Smooth muscle cell (in vitro differentiated cells): ENCODE results near the gene RBMS3. TPM values are rescaled to one million over a fixed set of nuclear protein-coding genes. Genes with fewer than 3 reads are reported as not detected.

Experiments used
- DNase-seq: peaks from one replicate; lab custom pipeline; 2025; ENCODE audit not compliant: unreplicated experiment; lab: John Stamatoyannopoulos, UW
- H2AFZ ChIP-seq: fragments of 200-600 bp; sonication (generic); 2 replicates; pipeline ENCODE4 v1.6.0; 2016; ENCODE audit warnings: antibody characterized with exemption, low read depth, mild to moderate bottlenecking
- H3F3A ChIP-seq: fragments of 200-600 bp; sonication (generic); 2 replicates; pipeline ENCODE4 v1.6.0; 2017; ENCODE audit warnings: antibody characterized with exemption, low read depth
- H3K27ac ChIP-seq: fragments of 200-600 bp; sonication (generic); 2 replicates; pipeline ENCODE4 v1.5.1; 2016; ENCODE audit warnings: low read depth, mild to moderate bottlenecking
- H3K27me3 ChIP-seq: fragments of 200-600 bp; sonication (generic); 2 replicates; pipeline ENCODE4 v1.6.1; 2016; ENCODE audit warnings: low read depth, mild to moderate bottlenecking
- H3K36me3 ChIP-seq: fragments of 200-600 bp; sonication (generic); 2 replicates; pipeline ENCODE4 v1.5.1; 2016; ENCODE audit warnings: low read depth
- H3K4me1 ChIP-seq: fragments of 200-600 bp; sonication (generic); 2 replicates; pipeline ENCODE4 v1.5.1; 2016; ENCODE audit warnings: low read depth
- H3K4me2 ChIP-seq: fragments of 200-600 bp; sonication (generic); 2 replicates; pipeline ENCODE4 v1.6.0; 2016; ENCODE audit warnings: mild to moderate bottlenecking
- H3K4me3 ChIP-seq: fragments of 200-600 bp; sonication (generic); 2 replicates; pipeline ENCODE4 v1.5.1; 2016; ENCODE audit warnings: mild to moderate bottlenecking
- H3K79me2 ChIP-seq: fragments of 200-600 bp; sonication (generic); 2 replicates; pipeline ENCODE4 v1.6.0; 2016; ENCODE audit warnings: low read depth, mild to moderate bottlenecking
- H3K9ac ChIP-seq: fragments of 200-600 bp; sonication (generic); 2 replicates; pipeline ENCODE4 v1.6.0; 2016; ENCODE audit warnings: low read depth
- H3K9me3 ChIP-seq: fragments of 200-600 bp; sonication (generic); replicated peaks from 2 replicates; pipeline ENCODE4 v1.5.1; 2016; ENCODE audit warnings: low read depth
- H4K20me1 ChIP-seq: fragments of 200-600 bp; sonication (generic); 2 replicates; pipeline ENCODE4 v1.6.0; 2016; ENCODE audit warnings: low read depth
- CTCF ChIP-seq: fragments of 200-600 bp; sonication (generic); IDR thresholded peaks from 2 replicates; pipeline ENCODE4 v1.5.1; 2017; ENCODE audit warnings: borderline replicate concordance, mild to moderate bottlenecking, antibody characterized with exemption; ENCODE audit not compliant: insufficient read depth, poor library complexity, severe bottlenecking
- whole genome bisulfite sequencing: methylation state at CpG from one replicate; pipeline ENCODE4 v1.1.7; 2016; ENCODE audit warnings: low lambda C conversion rate; 5-methylcytosine and 5-hydroxymethylcytosine counted together
- polyA plus RNA-seq: library from polyadenylated mRNA; unstranded; fragments of >200 nt; fragmentation: Nextera tagmentation; extraction: Ambion mirVana; gene quantifications from 2 replicates; pipeline ENCODE4 v1.2.1, GENCODE V29; 2016
- total RNA-seq: library from RNA; depleted of rRNA; stranded (reverse); fragments of >200 nt; gene quantifications from 2 replicates; pipeline ENCODE4 v1.2.3, GENCODE V29; 2014

RBMS3 gene
- total and polyA plus RNA-seq, 2 experiments from 2014 or later = 42.9 to 50.6 TPM

- Histone ChIP-seq H3K27me3 (no peaks in the 10 kb centered on the region), H3K9me3 (no peaks in the 10 kb centered on the region), H3K79me2 (peaks cover 26% of the 10 kb centered on the region), H3K4me1 (peaks cover 49% of the 10 kb centered on the region), H3K9ac (no peak overlapping the region), H2AFZ (no peak overlapping the region), H3K4me3 (no peak overlapping the region), H4K20me1 (no peaks in the 10 kb centered on the region), H3K27ac (peak overlapping the region; percentile 96), H3K36me3 (peaks cover 8% of the 10 kb centered on the region), H3K4me2 (no peak overlapping the region), H3F3A (peaks cover 21% of the 10 kb centered on the region)
- TF ChIP-seq CTCF = no peak
- no peak for DNase-seq
- WGBS = 95% methylated on average over 2 of the region's 2 CpGs
Observed at GRCh38 chr3:29696311-29696710, 415.4 kb downstream of the RBMS3 start.

- 54% methylated on average over 2 of the region's 2 CpGs for WGBS
- Histone ChIP-seq H3K27ac (peak overlapping the region; percentile 89), H3K4me1 (peaks cover 43% of the 10 kb centered on the region), H4K20me1 (no peaks in the 10 kb centered on the region), H3K36me3 (peaks cover 13% of the 10 kb centered on the region), H3K4me2 (peak overlapping the region; percentile 63), H3K4me3 (no peak overlapping the region), H3K9ac (peak overlapping the region; percentile 33), H2AFZ (no peak overlapping the region), H3K9me3 (no peaks in the 10 kb centered on the region), H3K79me2 (peaks cover 14% of the 10 kb centered on the region), H3K27me3 (no peaks in the 10 kb centered on the region), H3F3A (peaks cover 18% of the 10 kb centered on the region)
- DNase-seq = no peak
- no peak for TF ChIP-seq CTCF
Observed at GRCh38 chr3:29697989-29698388, 417.1 kb downstream of the RBMS3 start.

- H3K4me3 ChIP-seq = no peak overlapping the region
- peaks cover 21% of the 10 kb centered on the region for H3K4me1 ChIP-seq
- no peak overlapping the region for H3K9ac ChIP-seq
- no peak overlapping the region for H3K27ac ChIP-seq
- no peak overlapping the region for H3K4me2 ChIP-seq
- no peak overlapping the region for H2AFZ ChIP-seq
- peaks cover 15% of the 10 kb centered on the region for H3K36me3 ChIP-seq
- no peaks in the 10 kb centered on the region for H3K27me3 ChIP-seq
- DNase-seq = no peak
- H3K9me3 ChIP-seq = no peaks in the 10 kb centered on the region
- peaks cover 4% of the 10 kb centered on the region for H3F3A ChIP-seq
- TF ChIP-seq CTCF = no peak
- peaks cover 21% of the 10 kb centered on the region for H3K79me2 ChIP-seq
- 97% methylated on average over 2 of the region's 2 CpGs for WGBS
- no peaks in the 10 kb centered on the region for H4K20me1 ChIP-seq
Observed at GRCh38 chr3:29700256-29700655, 419.4 kb downstream of the RBMS3 start.

DNA sequence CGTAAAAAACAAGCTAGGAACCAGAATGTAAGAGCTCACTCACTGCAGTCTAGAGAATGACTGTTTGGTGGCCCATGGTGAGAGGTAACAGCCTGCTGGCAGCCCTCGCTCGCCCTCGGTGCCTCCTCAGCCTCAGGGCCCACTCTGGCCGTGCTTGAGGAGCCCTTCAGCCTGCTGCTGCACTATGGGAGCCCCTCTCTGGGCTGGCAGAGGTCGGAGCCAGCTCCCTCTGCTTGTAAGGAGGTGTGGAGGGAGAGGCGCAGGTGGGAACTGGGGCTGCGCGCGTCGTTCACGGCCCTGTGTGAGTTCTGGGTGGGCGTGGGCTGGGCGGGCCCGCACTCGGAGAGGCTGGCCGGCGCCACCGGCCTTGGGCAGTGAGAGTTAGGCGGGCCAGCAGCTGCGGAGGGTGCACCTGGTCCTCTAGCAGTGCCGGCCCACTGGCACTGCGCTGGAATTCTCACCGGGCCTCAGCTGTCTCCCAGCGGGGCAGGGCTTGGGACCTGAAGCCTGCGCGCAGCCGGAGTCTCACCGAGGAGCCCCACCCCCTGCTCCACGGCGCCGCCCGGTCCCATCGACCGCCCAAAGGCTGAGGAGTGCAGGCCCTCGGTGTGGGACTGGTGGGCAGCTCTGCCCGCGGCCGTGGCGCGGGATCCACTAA, 420.6 kb downstream of the RBMS3 start:
- Histone ChIP-seq H3K79me2 (peaks cover 21% of the 10 kb centered on the region), H3K9ac (no peak overlapping the region), H3K4me3 (no peak overlapping the region), H3K4me2 (no peak overlapping the region), H3K27ac (no peak overlapping the region), H3K9me3 (no peaks in the 10 kb centered on the region), H3K4me1 (peaks cover 9% of the 10 kb centered on the region), H4K20me1 (no peaks in the 10 kb centered on the region), H3K27me3 (no peaks in the 10 kb centered on the region), H3K36me3 (peaks cover 15% of the 10 kb centered on the region), H3F3A (peaks cover 4% of the 10 kb centered on the region), H2AFZ (no peak overlapping the region)
- DNase-seq = no peak
- WGBS = 99% methylated on average over 35 of the region's 41 CpGs
- no peak for TF ChIP-seq CTCF
